ENCODE results near the gene CYP27C1. TPM values are rescaled to one million over a fixed set of nuclear protein-coding genes. Genes with fewer than 3 reads are reported as not detected.
A peak's percentile ranks its signal among the peaks of the same experiment; 100 is the strongest.

CYP27C1 gene
- 10.1 and 10.2 TPM in 2 replicates for total RNA-seq
- long read RNA-seq, partial matches to known transcripts: 0 of 7 reads
- long read RNA-seq, other reads (novel, unspliced or antisense): 6 of 7 reads

- TF ChIP-seq CTCF (conservative IDR thresholded peaks at IDR 0.05): no peak
- Mint-ChIP-seq H3K27ac (ENCODE audit: unreplicated experiment) (peak within 1 kb of the TSS; percentile 98), H3K36me3 (ENCODE audit: low read depth) (no peaks in the 10 kb centered on the region), H3K4me3 (peak within 1 kb of the TSS; percentile 98), H3K9me3 (no peaks in the 10 kb centered on the region), H3K27me3 (ENCODE audit: low read depth) (peaks cover 8% of the 10 kb centered on the region), H3K4me1 (peaks cover 26% of the 10 kb centered on the region)
- peak; percentile 48 for DNase-seq (ENCODE audit: low read depth, low spot score)
These were observed at the start of gene CYP27C1 for GRCh38 chr2:127220102-127220767. Gene CYP27C1 (minus strand): TSS chr2:127220299. CDS start chr2:127220270, 29 bp downstream.

GRCh38 chr2:127261804-127262406 lies 41.8 kb upstream of the CYP27C1 start:
- TF ChIP-seq CTCF (conservative IDR thresholded peaks at IDR 0.05): no peak
- H3K36me3 Mint-ChIP-seq (ENCODE audit: low read depth): peaks cover 29% of the 10 kb centered on the region
- H3K4me3 Mint-ChIP-seq: no peak overlapping the region

GRCh38 chr2:127259355-127259754 lies 39.3 kb upstream of the CYP27C1 start:
- H3K27ac Mint-ChIP-seq (ENCODE audit: unreplicated experiment): peak overlapping the region; percentile 9
- peaks cover 25% of the 10 kb centered on the region for H3K4me1 Mint-ChIP-seq
- H3K27me3 Mint-ChIP-seq (ENCODE audit: low read depth): no peaks in the 10 kb centered on the region
- TF ChIP-seq CTCF (conservative IDR thresholded peaks at IDR 0.05): no peak
- DNase-seq (ENCODE audit: low read depth, low spot score): no peak
- H3K9me3 Mint-ChIP-seq: no peaks in the 10 kb centered on the region
- H3K36me3 Mint-ChIP-seq (ENCODE audit: low read depth): peaks cover 34% of the 10 kb centered on the region
- no peak overlapping the region for H3K4me3 Mint-ChIP-seq

More at GRCh38 chr2:127261804-127262406, 41.8 kb upstream of the CYP27C1 start:
- no peaks in the 10 kb centered on the region for H3K27me3 Mint-ChIP-seq (ENCODE audit: low read depth)
- peaks cover 4% of the 10 kb centered on the region for H3K4me1 Mint-ChIP-seq
- DNase-seq (ENCODE audit: low read depth, low spot score): no peak
- H3K27ac Mint-ChIP-seq (ENCODE audit: unreplicated experiment): no peak overlapping the region
- no peaks in the 10 kb centered on the region for H3K9me3 Mint-ChIP-seq

GRCh38 chr2:127256866-127257265 lies 36.8 kb upstream of the CYP27C1 start:
- Mint-ChIP-seq H3K36me3 (ENCODE audit: low read depth) (peaks cover 35% of the 10 kb centered on the region), H3K4me1 (peaks cover 27% of the 10 kb centered on the region), H3K4me3 (no peak overlapping the region), H3K27ac (ENCODE audit: unreplicated experiment) (peak overlapping the region; percentile 94), H3K27me3 (ENCODE audit: low read depth) (no peaks in the 10 kb centered on the region), H3K9me3 (no peaks in the 10 kb centered on the region)
- no peak for DNase-seq (ENCODE audit: low read depth, low spot score)
- no peak for TF ChIP-seq CTCF (conservative IDR thresholded peaks at IDR 0.05)

- TF ChIP-seq CTCF (conservative IDR thresholded peaks at IDR 0.05): no peak
- H3K4me3 Mint-ChIP-seq: peak overlapping the region; percentile 22
- no peaks in the 10 kb centered on the region for H3K27me3 Mint-ChIP-seq (ENCODE audit: low read depth)
- DNase-seq (ENCODE audit: low read depth, low spot score): no peak
- no peaks in the 10 kb centered on the region for H3K9me3 Mint-ChIP-seq
- peaks cover 35% of the 10 kb centered on the region for H3K36me3 Mint-ChIP-seq (ENCODE audit: low read depth)
- H3K4me1 Mint-ChIP-seq: peaks cover 27% of the 10 kb centered on the region
- peak overlapping the region; percentile 35 for H3K27ac Mint-ChIP-seq (ENCODE audit: unreplicated experiment)
These were observed 36.3 kb upstream of the CYP27C1 start for GRCh38 chr2:127256381-127256780.
